Vagina (tissue), 2 donors: ENCODE results near the gene MBD3. TPM values are rescaled to one million over a fixed set of nuclear protein-coding genes. Genes with fewer than 3 reads are reported as not detected.
A peak's percentile ranks its signal among the peaks of the same experiment; 100 is the strongest.

Experiments used
- DNase-seq, 2 donors: peaks; one replicate each; pipeline ENCODE4 v3.0.0-alpha.2; 2017; ENCODE audit errors: extremely low spot score in 2 of 2
- H3K27ac ChIP-seq: fragments of 200-600 bp; sonication (generic); one replicate; pipeline ENCODE4 v1.5.1; 2019
- H3K27me3 ChIP-seq: fragments of 200-600 bp; sonication (generic); one replicate; pipeline ENCODE4 v1.5.1; 2019
- H3K36me3 ChIP-seq, 2 donors: fragments of 200-600 bp; sonication (generic); one replicate each; pipeline ENCODE4 v1.5.1; 2017 to 2019
- H3K4me1 ChIP-seq: fragments of 200-600 bp; sonication (generic); one replicate; pipeline ENCODE4 v1.5.1; 2019
- H3K4me3 ChIP-seq, 2 donors: fragments of 200-600 bp; sonication (generic); 1 replicate in 1 of 2; 2 replicates in 1 of 2; pipeline ENCODE4 v1.5.1; 2016 to 2019
- H3K9me3 ChIP-seq: fragments of 200-600 bp; sonication (generic); one replicate; pipeline ENCODE4 v1.5.1; 2019
- CTCF ChIP-seq, 3 experiments: fragments of 450-650 bp in 2 of 3; fragments of 200-600 bp in 1 of 3; sonication (generic) in 1 of 3; IDR thresholded peaks; one replicate each; pipeline ENCODE4 v1.5.1; 2017 to 2019; ENCODE audit warnings: antibody characterized with exemption in 3 of 3, mild to moderate bottlenecking in 2 of 3, moderate library complexity in 2 of 3
- POLR2A ChIP-seq, 2 donors: fragments of 450-650 bp; IDR thresholded peaks; one replicate each; pipeline ENCODE4 v1.6.1; 2017; ENCODE audit warnings: antibody characterized with exemption in 2 of 2, mild to moderate bottlenecking in 2 of 2, moderate library complexity in 2 of 2
- POLR2AphosphoS5 ChIP-seq, 2 donors: sonication (generic); formaldehyde crosslinking; IDR thresholded peaks; one replicate each; pipeline ENCODE4 v1.9.0; 2017; ENCODE audit warnings: antibody characterized with exemption in 2 of 2, mild to moderate bottlenecking in 2 of 2, low read depth in 1 of 2; ENCODE audit not compliant: insufficient read depth in 1 of 2
- intact Hi-C: fragments of 100-400 bp; cut with DNase I; formaldehyde crosslinking; loops from one replicate; pipeline ENCODE4 v1.15.1; 2023
- small RNA-seq: library from RNA; depleted of rRNA; stranded (forward); fragments of <200 nt; gene quantifications from one replicate; pipeline ENCODE3, GENCODE V24; 2016
- total RNA-seq: library from RNA; depleted of rRNA; stranded (reverse); fragments of >200 nt; gene quantifications from one replicate; pipeline ENCODE4 v1.2.3, GENCODE V29; 2016

Gene MBD3
- total RNA-seq, 1 donor from 2014 or later, result 66.0 TPM

- no peaks in the 10 kb centered on the region for H3K27me3 ChIP-seq
- DNase-seq, result no peak
- TF ChIP-seq POLR2AphosphoS5 (IDR thresholded peaks at IDR 0.05; ENCODE audit: insufficient read depth in 1 of 2, low read depth in 1 of 2), result no peak
- no peak for TF ChIP-seq POLR2A (IDR thresholded peaks at IDR 0.05)
- no peak for TF ChIP-seq CTCF (IDR thresholded peaks at IDR 0.05)
- H3K4me1 ChIP-seq, result peaks cover 36% of the 10 kb centered on the region
- H3K4me3 ChIP-seq, result peak overlapping the region; percentile 40 to 59
- intact Hi-C loops, result no loop called here
- H3K9me3 ChIP-seq, result no peaks in the 10 kb centered on the region
- no peaks in the 10 kb centered on the region for H3K36me3 ChIP-seq
- H3K27ac ChIP-seq, result peak overlapping the region; percentile 88
These were observed 68.2 kb downstream of the MBD3 start for GRCh38 chr19:1524287-1524971.

Small RNA genes lying within 50 kb of the gene (small RNA-seq; reads per million reads assigned to genes)
- gene AC005943.2, result not detected
- gene RN7SL477P, result not detected
- gene RNU6-1223P, result not detected

Other genes with a start within 250 kb of the MBD3 start
- 141 TPM for gene NDUFS7, start 209.0 kb downstream of the MBD3 start, total RNA-seq
- gene GAMT, start 191.3 kb downstream of the MBD3 start, total RNA-seq, result 29.0 TPM
- 29.7 TPM for gene DAZAP1, start 185.3 kb downstream of the MBD3 start, total RNA-seq
- 3,906 TPM for gene RPS15, start 154.5 kb downstream of the MBD3 start, total RNA-seq
- 1.2 TPM for gene APC2, start 142.7 kb downstream of the MBD3 start, total RNA-seq
- gene C19orf25, start 113.7 kb downstream of the MBD3 start, total RNA-seq, result 25.0 TPM
- gene PCSK4, start 102.5 kb downstream of the MBD3 start, total RNA-seq, result 5.4 TPM
- gene REEP6, start 101.7 kb downstream of the MBD3 start, total RNA-seq, result 6.1 TPM
- gene ADAMTSL5, start 79.8 kb downstream of the MBD3 start, total RNA-seq, result 22.6 TPM
- 0.49 TPM for gene PLK5, start 68.8 kb downstream of the MBD3 start, total RNA-seq
- 21.4 TPM for gene MEX3D, start 24.5 kb downstream of the MBD3 start, total RNA-seq
- 79.8 TPM for gene UQCR11, start 12.6 kb upstream of the MBD3 start, total RNA-seq
- gene TCF3, start 59.8 kb upstream of the MBD3 start, total RNA-seq, result 26.0 TPM
- not detected for gene ONECUT3, start 160.6 kb upstream of the MBD3 start, total RNA-seq
- 3.2 TPM for gene ATP8B3, start 219.4 kb upstream of the MBD3 start, total RNA-seq